ENCODE measurements around the gene KRT6B.

Gene KRT6B

GRCh38 chr12:52435659-52435999 lies 16.3 kb downstream of the KRT6B start:
- DNase-seq, result no peak

- no peak for DNase-seq
These were observed 17.0 kb downstream of the KRT6B start for GRCh38 chr12:52434760-52435530.

GRCh38 chr12:52434081-52434733 lies 17.7 kb downstream of the KRT6B start, which contains the start of gene KRT75:
Gene KRT75 (minus strand): TSS chr12:52434371. CDS start chr12:52434304, 67 bp downstream.
- no peak for DNase-seq

- no peak for DNase-seq
These were observed 18.4 kb downstream of the KRT6B start for GRCh38 chr12:52433501-52434080.

GRCh38 chr12:52432559-52433207 lies 19.3 kb downstream of the KRT6B start:
- DNase-seq, result no peak

GRCh38 chr12:52428121-52428520 lies 23.8 kb downstream of the KRT6B start:
- no peak for DNase-seq

- DNase-seq, result no peak
These were observed 24.9 kb downstream of the KRT6B start for GRCh38 chr12:52427083-52427482.

GRCh38 chr12:52426034-52426433 lies 25.9 kb downstream of the KRT6B start:
- DNase-seq, result no peak

GRCh38 chr12:52425466-52425865 lies 26.5 kb downstream of the KRT6B start:
- DNase-seq, result no peak

GRCh38 chr12:52423661-52424500 lies 28.1 kb downstream of the KRT6B start:
- no peak for DNase-seq

- DNase-seq, result no peak
These were observed 28.9 kb downstream of the KRT6B start for GRCh38 chr12:52423035-52423434.

GRCh38 chr12:52419656-52420055 lies 32.3 kb downstream of the KRT6B start:
- no peak for DNase-seq

GRCh38 chr12:52418576-52419110 lies 33.3 kb downstream of the KRT6B start:
- DNase-seq, result no peak

- no peak for DNase-seq
These were observed 34.2 kb downstream of the KRT6B start for GRCh38 chr12:52417740-52418139.

- no peak for DNase-seq
These were observed 35.2 kb downstream of the KRT6B start for GRCh38 chr12:52416795-52417194.

- no peak for DNase-seq
These were observed 35.8 kb downstream of the KRT6B start for GRCh38 chr12:52415870-52416750.

GRCh38 chr12:52414936-52415335 lies 37.0 kb downstream of the KRT6B start:
- DNase-seq, result no peak

GRCh38 chr12:52413782-52414345 lies 38.1 kb downstream of the KRT6B start:
- DNase-seq, result no peak

GRCh38 chr12:52413202-52413601 lies 38.7 kb downstream of the KRT6B start:
- no peak for DNase-seq

GRCh38 chr12:52411815-52412214 lies 40.1 kb downstream of the KRT6B start:
- DNase-seq, result no peak
